GM12872 (cell line): ENCODE results near the gene PPT1.

Experiments
- TF ChIP-seq, protein P1 (sequence below): IDR thresholded peaks from 3 replicates; pipeline ENCODE4 v1.5.1; 2011; ENCODE audit warnings: low read depth, mild to moderate bottlenecking, low read length, moderate library complexity; ENCODE audit not compliant: insufficient read depth

PPT1 gene

DNA sequence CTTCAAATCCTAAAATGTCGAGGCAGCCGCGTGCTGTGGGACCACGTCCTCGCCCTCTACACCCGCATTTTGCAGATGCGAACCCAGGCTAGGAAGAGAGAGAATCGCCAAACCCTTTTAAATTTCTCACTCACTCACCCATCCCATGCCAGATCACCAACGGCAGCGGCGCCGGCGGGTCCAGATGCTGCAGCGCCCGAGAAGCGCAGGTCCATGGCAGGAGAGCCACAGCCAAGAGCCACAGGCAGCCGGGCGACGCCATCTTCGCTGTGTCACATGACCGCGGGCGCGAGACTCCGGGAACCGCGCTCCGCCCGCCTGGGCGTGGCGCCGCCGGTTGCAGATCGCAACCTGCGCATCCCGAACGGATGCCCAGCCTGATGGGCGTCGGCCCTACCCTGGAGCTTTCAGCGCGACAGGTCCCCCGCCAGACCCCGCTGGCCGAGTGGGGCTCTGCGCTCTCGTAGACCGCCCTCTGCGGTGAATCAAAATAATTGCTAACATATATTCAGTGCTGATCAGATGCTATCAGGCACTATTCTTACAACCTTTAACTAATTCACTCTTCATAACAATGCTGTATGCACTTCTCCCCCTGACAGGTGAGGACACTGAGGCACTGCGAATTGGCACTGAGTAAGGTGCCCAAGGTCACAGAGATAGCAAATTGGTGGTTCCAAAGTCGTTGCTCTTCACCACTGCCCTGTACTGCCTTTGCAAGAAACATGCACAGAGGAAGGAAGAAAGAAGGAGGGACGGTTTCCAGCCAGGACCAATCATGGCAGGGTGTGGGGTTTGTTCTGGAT, at the start of gene PPT1:
TSS of gene PPT1 (minus strand) at position 276 of the 806 bp plus-strand sequence. CDS start at position 262, 14 bp downstream.
- TF ChIP-seq, protein P1, sequence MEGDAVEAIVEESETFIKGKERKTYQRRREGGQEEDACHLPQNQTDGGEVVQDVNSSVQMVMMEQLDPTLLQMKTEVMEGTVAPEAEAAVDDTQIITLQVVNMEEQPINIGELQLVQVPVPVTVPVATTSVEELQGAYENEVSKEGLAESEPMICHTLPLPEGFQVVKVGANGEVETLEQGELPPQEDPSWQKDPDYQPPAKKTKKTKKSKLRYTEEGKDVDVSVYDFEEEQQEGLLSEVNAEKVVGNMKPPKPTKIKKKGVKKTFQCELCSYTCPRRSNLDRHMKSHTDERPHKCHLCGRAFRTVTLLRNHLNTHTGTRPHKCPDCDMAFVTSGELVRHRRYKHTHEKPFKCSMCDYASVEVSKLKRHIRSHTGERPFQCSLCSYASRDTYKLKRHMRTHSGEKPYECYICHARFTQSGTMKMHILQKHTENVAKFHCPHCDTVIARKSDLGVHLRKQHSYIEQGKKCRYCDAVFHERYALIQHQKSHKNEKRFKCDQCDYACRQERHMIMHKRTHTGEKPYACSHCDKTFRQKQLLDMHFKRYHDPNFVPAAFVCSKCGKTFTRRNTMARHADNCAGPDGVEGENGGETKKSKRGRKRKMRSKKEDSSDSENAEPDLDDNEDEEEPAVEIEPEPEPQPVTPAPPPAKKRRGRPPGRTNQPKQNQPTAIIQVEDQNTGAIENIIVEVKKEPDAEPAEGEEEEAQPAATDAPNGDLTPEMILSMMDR = peak; percentile 37; the same call in 2 of the 3 replicates

DNA sequence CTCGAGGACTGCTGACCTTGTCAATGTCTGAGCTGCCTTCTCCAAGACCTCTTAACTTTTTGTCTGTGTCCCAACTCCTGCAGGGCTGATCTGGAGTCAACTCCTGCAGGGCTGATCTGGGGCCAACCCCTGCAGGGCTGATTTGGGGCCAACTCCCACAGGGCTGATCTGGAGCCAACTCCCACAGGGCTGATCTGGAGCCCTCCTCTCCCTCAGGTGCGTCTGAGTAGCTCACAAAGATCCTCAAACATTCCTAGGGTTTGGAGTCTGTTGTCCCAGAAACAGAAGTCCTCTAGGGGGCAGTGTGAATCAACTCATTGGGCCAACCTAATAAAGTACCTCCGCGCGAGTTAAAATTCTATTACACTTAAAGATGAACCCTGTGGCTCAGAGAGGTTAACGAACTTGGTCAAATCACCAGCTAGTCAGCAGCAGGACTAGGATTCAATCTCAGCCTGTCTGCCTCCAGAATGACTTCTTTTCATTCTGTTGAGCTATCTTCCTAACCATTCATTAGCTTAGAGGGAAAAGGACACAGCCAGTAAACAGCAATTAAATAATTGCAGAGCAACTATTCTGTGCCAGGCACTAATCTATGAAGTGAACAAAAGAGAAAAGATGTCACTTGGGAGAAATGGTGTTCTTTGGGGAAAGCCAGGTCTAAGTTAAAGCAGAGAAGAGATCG, 47.0 kb upstream of the PPT1 start:
- TF ChIP-seq, protein P1 = peak; percentile 78

DNA sequence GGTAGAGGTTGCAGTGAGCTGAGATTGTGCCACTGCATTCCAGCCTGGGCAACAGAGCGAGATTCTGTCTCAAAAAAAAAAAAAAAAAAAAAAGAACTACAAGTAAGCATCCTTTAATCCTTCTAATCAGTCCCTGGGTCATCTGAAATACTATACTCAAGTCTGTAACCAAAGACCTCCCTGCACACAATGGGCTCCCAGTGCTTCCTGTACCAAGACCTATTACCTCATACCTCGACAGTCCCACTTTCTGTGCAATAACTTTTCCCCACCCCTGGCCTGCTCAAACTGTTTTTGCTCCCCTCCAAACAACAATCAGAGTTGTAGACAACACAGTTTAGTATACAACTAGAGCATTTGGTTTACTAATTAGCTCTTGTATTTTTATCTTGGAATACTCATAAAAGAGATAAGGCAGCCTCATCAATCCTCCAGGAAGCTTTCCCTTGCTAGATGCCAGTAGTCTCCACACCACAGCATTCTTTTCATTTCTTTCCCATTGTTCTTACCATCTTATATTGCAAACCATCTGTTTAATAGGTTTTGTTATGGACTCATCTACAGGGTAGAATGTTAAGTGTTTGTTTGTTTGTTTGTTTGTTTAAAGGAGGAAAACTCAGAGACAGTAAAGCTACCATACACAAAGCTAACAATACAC, 45.0 kb upstream of the PPT1 start:
- TF ChIP-seq, protein P1 = no peak

DNA sequence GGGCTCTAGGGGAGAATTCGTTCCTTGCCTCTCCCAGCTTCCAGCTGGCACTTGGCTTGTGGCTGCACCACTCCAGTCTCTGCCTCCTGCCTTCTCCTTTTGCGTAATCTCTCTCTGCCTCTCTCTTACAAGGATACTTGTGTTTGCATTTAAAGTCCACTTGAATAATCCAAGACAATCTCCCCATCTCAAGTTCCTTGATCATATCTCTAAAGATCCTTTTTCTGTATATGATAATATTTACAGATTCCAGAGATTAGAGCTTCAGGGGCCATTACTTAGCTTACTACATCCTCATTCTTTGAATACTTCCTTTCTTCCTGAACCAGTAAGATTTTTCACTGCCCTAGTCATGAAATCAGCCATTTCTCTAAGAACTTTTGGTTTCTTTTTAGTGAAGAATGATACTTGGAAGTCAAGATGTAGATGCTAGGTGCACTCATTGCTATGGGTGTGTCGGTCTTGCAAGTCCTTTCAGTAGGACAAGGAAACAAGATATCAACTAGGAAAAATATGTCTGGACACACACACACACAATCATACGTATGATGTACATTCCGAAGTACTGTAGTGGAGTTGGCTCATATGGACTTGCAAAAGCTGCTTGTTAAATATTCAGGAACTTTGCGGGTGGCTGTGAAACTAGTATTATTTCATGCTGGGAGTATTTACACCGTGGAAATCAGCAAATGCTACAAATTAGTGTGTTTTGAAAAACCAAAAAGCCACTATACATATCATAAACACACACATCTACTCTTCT, 43.3 kb upstream of the PPT1 start:
- TF ChIP-seq, protein P1 = no peak

DNA sequence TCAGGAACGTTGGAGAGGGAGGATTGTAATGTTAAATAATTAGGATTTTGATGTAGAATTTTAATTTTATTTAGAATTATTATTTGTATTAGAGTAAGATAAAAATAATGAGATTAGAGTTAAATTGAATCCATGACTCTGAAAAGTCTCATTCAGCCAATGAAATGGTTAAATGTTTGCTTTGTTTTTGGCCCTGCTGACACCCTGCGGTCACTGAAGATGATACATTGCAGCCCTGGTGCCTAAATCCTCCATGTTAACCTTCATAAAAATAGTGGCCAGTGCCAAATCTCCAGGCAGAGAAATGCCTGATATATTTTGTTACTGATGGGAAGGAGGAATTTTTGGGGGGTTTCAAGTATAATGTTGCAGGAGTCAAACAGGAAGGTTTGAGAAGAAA, 36.8 kb upstream of the PPT1 start:
- TF ChIP-seq, protein P1 = no peak

DNA sequence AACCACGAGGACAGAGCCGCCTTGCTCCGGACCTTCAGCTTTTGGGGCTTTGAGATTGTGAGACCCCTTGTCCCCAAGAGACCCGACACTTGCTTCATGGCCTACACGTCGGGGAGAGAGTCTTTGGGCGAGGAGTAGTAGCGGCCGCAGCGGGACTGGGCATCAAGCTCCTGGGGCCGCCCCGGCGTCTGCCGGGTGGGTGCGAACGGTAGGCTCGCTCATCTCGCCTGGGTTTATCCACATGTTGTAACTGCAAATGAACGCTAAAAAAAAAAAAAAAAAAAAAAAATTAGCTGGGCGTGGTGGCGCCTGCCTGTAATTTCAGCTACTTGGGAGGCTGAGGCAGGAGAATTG, 36.2 kb upstream of the PPT1 start:
- TF ChIP-seq, protein P1 = no peak
